GM23248 (cell line): Measurements from ENCODE around the gene CABCOCO1.

Experiments
- EZH2 ChIP-seq: fragments of 200-600 bp; sonication (generic); IDR thresholded peaks from 2 replicates; pipeline ENCODE4 v1.6.1; 2018; ENCODE audit warnings: antibody characterized with exemption, mild to moderate bottlenecking; ENCODE audit not compliant: insufficient read depth, poor library complexity, severe bottlenecking
- EZH2phosphoT487 ChIP-seq: fragments of 200-600 bp; sonication (generic); IDR thresholded peaks from 2 replicates; pipeline ENCODE4 v1.6.1; 2018; ENCODE audit warnings: antibody characterized with exemption, moderate library complexity, mild to moderate bottlenecking, low read depth; ENCODE audit not compliant: insufficient read depth

DNA sequence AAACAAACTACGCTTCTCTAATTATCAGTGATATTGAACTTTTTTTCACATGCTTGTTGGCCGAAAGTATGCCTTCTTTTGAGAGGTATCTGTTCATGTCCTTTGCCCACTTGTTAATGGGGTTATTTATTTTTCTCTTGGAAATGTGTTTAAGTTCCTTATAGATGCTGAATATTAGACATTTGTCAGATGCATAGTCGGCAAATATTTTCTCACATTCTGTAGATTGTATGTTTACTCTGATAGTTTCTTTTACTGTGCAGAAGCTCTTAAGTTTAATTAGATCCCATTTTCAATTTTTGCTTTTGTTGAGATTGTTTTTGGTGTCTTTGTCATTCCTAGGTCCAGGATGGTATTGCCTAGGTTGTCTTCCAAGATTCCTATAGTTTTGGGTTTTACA is 73.2 kb downstream of the CABCOCO1 start:
- TF ChIP-seq EZH2phosphoT487 (no peak), EZH2 (no peak)
